NCI-H69 (cell line): ENCODE results near the gene TRIM44.

Experiments
- DNase-seq: peaks from one replicate; lab custom pipeline; 2025; lab: John Stamatoyannopoulos, UW

TRIM44 gene

DNA sequence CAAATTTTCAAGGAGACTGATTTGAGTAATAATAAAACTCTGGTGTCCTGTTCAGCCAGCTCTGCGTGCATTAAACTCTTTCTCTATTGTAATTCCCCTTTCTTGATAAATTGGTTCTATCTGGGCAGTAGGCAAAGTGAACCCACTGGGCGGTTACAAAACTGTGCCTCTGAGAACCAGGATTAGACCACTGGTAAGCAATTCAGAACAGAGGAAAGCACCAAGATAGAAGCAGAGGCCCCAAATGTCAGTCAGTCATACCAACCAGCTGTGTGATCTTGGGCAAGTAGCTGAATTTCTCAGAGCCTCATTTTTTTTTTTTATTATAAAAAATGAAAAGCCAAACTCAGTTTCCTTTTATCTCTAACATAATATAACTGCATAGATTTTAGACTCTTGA, 54.9 kb downstream of the TRIM44 start:
- no peak for DNase-seq

DNA sequence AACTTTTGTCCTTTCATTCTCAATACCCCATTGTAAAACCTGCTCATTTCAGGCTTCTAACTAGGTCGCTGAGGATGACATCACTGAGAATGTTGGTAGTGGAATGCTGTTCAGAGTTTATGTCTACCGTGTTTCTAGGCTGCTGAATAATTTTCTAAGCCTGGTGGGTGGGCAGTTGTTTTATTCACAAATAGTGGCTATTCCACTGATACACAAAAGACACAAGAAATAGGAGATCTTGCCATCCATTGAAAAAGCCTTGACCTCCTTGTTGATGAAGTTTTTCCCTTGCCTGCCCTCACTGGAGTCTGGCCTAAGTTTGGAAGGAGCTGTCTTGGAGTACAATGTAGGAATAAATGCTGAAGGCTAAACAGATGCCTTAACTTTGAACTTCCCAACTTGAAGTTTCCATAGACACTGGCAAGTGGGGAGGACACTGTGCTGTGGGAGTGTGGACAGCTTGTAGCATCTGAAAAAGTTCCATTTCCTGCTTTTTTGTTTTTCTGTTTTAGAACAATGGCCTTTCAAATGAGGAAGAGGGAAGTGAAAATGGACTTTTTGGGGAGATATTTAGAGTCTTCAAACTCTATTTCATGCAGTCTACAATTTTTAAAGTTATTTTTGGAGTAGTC, 59.2 kb downstream of the TRIM44 start:
- DNase-seq = no peak

DNA sequence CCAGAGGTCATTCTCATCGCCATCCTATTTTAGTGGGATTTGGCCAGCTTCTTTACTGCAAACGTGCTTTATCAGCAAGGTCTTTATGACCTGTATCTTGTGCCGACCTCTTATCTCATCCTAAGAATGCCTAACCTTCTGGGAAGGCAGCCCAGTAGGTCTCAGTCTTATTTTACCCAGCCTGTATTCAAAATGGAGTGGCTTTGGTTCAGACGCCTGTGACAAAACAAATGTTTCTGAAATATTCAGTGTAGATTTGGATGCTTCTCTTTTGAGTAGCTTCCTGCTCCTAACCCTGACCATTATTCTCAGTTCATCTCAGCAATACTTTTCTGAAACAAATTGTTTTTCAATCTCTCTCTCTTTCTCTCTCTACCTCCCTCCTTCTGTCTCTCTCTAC, 60.1 kb downstream of the TRIM44 start:
- no peak for DNase-seq

DNA sequence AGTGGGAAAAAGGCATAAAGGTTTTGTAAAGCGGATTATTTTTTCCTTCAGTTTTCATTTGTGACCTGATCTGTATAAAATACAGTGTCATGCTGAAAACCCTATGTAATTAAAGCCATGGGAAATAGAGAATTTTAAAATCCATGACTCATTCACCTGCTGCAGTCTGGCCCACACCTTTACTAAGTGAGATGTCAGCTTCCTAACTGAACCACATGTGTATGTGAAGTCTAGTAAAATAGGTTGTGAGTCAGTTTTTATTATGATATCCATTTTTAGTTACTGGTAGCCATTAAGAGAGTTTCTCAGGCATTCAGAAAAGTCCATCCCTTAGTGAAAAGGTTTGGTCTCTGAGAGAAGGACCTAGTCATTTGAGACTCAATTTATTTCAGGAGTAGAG, 60.9 kb downstream of the TRIM44 start:
- peak; percentile 12 for DNase-seq

DNA sequence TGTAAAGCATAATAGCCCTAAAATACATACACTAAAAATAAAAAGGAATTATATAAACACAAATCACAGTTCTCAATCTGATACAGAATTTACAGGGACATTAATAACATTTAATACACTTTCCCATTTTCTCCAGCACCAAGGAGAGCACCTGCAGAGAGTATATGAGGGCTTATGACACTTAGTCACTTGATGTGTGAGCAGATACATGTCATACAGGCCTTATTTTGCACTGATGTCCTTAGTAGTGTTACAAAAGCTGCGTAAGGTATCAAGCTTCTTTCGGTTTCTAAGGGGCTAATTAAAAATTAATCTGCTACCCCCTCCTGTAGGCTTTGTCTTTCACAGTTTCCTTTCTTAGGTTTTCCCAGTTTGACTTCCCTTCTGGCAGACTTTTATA, 61.3 kb downstream of the TRIM44 start:
- DNase-seq = peak; percentile 53

DNA sequence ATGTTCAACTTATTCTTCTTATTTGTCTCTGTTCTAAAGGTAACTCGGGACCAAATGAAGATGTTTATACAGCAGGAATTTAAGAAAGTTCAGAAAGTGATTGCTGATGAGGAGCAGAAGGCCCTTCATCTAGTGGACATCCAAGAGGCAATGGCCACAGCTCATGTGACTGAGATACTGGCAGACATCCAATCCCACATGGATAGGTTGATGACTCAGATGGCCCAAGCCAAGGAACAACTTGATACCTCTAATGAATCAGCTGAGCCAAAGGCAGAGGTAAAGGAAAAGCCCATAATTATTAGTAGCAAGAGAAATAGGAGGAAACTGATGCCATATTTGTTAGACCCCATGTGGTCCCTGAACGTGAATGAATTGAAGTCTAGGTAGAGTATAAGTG, 63.3 kb downstream of the TRIM44 start:
- DNase-seq = peak; percentile 76

DNA sequence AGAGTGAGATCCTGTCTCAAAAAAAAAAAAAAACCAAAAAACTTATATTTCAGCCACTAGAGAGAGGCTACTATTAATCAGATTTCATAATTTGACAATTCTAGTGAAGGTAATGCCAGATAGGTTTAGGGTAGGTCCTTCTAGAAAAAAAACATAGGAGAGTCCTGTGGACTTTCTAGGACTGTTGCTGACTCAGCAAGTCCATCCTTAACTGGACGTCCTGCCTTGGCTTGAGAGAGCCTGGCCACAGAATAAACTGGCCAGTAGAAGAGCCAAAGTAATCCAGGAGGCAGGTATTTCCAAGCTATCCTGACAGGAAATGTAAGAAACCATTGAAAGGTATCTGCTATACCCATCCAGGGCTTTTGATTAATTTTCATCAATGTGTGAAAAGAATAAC, 64.6 kb downstream of the TRIM44 start:
- no peak for DNase-seq

DNA sequence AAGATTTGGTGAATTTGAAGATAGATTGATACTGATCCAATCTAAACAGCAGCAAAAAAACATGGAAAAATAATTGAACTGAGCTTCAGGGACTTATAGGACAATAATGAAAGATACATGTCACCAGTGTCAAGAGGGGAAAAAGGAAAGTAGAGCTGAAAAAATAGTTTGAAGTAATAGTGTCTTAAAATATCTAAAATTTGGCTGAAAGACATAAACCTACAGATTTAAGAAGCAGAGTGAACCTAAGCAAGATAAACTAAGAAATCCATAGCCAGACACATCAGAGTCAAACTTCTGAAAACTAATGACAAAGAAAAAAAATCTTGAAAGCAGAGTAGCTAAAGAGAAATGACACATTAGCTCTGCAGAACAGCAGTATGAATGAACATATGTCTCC, 67.7 kb downstream of the TRIM44 start:
- DNase-seq = no peak

DNA sequence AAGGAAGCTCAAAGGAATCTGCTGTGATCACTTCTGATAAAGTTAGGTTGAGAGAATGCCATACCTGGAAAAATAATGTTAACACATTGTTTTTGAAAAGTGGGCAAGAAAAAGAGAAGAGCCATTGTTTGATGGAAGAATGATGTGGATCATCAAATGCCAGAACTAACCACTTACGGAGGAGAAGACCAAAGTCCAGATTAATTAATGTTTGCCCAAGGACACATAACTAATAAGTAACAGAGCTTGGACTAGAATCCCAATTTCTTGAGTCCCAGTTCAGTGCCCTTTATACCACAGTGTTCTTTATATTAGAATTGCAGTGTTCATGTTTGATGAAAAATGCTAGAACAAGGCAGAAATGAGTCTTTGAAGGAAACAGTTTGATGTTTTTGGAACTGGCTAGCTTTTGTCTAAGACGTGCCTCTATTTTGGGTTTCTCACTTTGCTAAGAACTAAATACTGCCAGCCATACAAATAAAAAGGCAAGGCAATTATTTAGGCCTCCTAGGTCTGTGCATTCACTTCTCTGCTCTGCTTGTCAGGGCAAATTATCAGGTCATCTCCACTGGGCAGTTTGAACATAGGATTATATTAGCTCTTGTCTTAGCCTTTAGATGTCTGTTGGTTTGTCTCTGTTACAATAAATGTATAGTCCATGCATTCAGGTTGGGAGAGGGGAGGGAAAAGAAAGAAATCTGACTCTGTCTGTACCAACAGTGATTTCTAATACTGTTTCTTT, 72.3 kb downstream of the TRIM44 start:
- peak; percentile 46 for DNase-seq

DNA sequence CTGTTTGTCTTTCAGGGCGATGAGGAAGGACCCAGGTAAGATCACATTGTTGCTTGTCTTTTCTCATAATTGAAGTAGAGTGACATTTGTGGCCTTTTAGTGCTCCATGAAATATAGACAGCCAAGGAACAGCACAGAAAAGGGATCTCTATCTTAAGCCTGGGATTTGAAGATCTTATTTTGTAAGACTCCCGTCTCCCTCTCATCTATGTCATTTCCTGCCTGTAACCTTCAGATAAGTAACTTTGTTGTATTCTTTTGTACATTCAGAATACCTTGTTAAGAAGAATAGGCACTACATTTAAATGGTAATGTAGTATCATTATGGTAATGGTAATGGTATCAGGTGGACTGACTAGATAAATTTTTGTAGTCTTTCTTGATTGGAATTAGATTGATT, 72.8 kb downstream of the TRIM44 start:
- DNase-seq = no peak

DNA sequence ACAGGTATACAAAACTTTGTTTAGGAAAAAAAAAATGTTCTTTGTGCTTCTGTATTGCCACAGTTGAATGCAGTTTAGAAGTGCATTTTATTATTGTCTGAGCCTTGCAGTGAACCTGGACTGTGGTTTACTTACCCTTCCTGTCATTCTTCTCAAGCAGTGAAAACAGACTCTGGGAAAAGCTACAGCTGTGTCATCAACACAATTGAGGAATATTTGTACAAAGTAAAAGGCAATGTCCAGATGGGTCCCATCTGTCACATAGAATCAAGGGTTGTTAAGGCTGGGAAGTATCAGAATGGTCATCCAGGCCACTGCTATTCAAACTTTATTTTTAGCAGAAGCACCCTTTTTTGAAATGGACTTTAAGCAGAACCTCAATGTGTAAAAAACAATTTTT, 73.3 kb downstream of the TRIM44 start:
- peak; percentile 89 for DNase-seq

DNA sequence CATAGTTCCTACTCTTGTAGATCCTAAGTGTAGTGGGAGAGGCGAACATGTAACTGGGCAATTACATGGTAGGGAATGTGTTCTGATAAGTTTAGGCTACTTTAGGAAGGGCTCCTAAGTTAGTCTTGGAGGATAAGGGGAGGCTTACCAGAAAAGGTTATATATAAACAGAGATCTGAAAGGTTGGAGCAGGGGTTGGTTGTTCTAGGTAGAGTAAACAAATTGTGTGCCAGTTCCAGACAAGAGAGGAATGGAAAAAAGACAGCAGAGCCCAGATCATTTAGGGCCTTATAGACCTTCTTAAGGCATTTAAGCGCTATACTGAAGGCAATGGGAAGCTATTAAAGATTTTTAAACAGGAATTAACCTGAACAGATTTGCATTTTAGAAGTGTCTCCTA, 74.4 kb downstream of the TRIM44 start:
- DNase-seq = no peak

DNA sequence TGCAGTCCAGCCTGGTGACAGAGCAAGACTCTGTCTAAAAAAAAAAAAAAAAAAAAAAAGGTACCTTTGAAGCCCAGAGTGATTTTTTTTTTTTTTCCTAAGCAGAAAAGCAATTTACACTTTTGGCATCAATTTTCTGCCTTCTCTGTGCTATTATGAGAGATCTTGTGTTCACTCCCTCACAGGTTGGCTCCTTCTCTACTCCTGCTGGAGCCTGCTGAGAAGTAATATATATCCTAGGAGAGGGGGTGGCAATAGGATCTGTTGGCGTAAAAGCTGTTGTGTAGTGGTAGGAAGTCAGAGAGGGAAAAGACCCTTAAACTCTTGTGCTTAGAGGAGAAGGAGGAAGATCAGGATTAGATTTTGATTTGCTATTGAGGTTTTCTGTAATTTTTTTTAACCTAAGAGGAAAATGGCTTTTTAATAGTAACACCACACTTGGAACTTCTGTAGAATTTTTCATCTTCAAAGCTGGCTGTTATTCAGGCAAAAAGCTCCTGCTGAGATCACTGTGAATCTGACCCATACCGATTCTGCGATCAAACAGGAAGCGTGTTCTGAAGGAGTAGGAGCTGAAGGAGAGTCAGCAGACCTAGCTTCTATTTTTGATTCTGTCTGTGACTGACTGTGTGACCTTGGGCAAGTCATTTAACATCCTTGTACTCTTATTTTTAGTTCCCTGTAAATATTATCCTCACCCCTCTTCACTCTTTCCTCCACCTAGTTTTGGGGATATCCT, 77.7 kb downstream of the TRIM44 start:
- peak; percentile 84 for DNase-seq

DNA sequence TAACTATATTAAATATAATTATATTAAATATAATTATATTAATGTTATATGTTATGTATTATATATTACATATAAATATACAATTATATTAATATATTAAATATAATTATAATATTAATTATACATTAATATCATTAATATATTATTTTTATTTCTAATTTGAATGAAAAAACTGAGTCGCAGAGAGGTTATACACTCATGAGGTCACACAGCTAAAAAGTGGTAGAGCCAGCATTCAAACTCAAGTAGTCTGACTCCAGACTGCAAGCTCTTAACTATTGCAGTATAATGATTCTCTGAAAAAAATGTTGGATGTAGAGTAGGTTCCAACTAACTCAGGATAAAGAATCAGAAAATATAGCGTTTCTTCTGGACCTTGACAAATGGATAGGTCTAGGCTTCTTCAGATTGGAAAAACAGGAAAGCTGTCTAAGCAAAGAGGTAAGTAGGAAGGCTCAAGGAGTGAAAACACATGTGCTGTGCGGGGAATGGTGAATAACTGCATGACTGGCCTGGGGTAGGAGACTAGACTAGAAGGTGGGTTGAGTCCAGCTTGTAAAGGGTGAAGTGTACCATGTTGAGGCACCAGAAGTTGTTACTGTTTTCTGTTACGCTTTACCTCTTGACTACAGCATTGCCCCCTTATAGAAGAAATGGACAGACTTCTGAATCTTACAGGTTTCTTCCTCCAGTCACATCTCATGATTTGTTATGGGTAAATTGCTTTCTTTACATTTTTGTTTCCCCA, 80.3 kb downstream of the TRIM44 start:
- DNase-seq = peak; percentile 53

DNA sequence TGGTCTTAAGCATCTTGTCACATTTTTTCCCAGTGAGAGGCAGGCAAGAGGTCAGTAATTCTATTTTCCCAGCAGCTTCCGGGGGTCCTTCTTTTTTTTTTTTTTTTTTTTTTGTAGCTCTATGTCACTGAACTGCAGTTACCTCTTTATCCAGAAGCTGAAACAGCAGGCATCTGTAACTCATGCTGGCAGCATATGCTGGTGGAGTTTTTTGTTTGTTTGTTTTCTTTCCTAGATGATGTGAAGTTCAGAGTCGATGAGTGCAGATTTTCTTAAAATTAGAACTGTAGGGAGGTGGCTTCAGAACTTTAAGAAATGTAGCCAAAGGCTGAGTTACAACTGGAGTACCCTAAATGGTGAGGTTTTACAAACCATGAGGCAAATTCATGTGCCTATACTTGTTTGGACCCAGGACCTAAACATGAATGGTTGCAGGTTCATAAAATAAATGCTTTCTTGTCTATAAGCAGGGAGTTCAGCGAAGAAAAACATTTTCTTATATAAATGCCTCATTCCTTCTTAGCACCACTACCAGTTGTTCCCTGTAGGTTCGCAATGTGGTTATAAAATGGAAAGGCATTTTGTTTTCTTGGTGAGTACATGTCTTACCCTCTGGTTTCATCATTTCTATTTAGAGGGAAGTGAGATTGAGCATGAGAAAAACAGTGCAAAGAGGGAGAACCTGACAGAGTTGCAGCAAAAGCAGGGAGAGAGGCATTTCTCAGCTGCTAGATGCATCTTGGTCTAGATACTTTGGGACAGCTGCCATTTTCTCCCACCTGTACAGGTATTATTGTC, 84.0 kb downstream of the TRIM44 start:
- peak; percentile 53 for DNase-seq

DNA sequence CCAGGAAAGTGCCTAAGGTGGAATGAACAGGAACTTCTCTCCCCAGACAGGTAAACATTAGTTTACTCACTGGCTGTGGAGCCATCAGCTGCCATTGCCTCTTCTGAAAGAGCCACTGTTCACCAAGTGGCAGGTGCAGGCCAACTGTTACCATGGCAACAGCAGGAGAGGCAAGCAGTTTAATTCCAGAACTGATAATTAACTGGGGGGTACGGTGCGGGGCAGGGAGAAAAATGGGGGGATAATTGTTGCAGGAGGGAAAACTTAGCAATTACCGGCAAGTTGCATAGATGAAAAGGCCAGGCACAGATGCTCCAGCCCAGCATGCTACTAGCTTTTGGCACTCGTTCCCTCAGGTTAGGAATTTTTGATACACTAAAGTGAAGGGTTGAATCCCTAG, 85.1 kb downstream of the TRIM44 start:
- DNase-seq = peak; percentile 99

DNA sequence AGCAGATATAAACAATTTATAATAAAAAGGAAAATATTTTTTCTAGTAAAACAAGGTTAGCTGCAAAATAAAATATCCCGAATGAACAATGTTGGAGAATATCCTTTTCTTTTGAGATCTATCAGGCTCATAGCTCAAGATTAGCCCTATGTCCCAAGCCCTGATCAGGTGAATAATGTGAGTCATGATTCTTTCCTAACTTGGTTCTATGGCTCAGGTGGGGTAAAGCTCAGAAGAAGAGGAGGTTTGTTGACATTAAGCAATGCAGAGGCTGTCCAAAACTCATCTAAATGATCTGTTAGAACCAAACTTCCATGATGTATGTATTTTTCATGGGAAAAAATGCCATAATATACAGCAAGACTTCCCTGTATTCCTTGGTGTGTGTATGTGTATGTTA, 86.1 kb downstream of the TRIM44 start:
- peak; percentile 51 for DNase-seq

DNA sequence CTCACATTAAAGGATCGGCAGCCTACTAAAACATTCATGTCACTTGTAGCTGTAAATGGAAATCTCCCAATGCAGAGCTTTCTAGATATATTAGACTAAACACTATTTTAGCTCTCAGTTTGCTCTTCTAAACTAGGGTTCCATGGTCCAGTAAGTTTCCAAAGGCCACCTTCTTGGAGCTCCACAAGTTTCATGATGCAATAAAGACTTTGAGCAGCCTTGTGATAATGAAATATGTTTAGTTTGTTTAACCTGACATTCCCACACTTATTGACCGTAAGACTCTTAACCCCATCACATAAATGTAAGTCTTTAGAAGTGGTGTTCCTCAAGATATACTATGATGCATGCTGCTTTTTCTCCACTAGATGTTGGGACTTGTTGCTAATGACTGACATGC, 87.7 kb downstream of the TRIM44 start:
- DNase-seq = no peak

DNA sequence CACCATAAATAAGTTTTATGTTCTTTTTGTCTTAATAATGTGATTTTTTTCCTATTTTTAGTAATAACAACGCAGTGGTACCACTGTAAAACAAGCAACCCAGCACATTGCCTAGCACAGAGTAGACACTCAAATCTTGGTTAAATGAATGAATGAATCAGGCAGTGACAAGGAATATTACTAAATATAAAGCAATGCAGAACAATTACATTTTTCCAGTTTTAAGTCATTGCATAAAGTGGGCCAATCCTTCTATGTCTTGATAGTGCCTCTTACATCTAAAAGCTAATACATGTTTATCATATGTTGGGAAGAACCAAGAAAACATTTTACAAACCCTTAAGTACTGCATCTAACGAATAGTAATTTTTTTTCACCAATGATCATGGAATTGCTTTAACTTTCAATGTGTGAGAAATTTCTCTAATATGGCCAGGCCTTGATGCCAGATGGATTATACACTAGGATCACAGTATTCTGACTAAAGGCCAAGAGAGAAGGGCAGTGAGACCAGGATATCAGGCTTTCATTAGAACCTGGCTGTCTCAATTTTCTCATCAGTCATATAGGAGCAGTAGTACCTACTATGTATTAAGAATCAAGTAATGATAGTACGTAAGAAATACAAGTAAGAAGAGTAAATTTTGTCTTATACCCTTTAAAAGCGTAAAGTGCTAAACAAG, 88.5 kb downstream of the TRIM44 start:
- DNase-seq = peak; percentile 54

DNA sequence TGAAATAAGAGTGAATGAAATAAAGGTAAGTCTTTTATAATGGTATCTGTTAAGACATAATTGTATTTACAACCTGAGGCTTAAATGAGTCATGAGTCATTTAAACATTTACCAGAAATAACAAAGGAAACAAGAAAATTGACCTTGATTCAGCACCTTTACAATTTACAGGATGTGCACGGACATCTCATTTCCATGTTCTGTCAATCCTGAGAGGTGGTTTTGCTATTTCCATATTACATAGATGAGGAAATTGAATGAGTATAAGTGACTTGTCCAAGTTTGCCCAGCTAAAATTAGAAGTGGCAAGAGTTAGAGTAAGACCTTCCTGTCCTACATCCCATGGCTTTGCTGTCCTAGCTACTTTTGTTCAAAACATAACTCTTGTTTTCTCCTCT, 89.1 kb downstream of the TRIM44 start:
- DNase-seq = peak; percentile 54

DNA sequence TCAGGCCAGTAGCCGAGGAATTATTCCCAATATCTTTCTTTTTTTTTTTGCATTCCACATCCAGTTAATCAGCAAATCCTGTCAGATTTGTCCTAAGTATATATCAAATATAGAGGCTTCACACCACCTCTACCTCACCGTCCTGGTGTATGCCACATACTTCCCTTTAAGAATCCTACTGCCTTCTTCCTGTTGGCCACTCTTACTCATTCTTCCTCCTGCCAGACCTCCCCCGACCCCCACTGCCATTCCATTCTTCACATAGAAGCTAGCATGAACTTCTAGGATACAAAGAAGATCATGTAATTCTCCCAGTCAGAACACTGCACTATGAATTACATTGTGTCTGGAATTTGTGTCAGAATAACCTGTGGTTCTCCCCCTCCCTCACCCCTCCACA, 89.5 kb downstream of the TRIM44 start:
- peak; percentile 16 for DNase-seq
